ENCODE results near the gene PRRC2B. TPM values are rescaled to one million over a fixed set of nuclear protein-coding genes. Genes with fewer than 3 reads are reported as not detected.

The PRRC2B gene
- total and polyA plus RNA-seq, 9 donors: 86.7 to 319 (median 234) TPM

DNA sequence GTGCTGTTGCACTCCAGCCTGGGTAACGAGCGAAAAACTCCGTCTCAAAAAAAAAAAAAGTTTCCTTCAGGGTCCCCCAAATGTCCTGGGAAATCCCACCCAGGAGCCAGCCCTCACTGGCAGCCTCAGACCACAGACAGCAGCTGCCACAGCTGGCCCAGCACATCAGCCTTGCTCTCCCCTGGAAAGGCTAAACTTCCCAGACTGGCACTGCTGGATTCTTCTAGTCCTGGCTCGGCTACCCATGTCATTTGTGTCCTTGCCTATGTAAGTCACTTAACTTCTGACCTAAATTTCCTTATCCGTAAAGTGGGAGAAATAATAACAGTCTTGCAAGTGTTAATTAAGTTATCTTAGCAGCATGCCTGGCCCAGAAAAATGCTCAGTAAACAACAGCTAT is 8.6 kb upstream of the PRRC2B start:
- Histone ChIP-seq H3K4me1 (ENCODE audit: insufficient read depth) (peaks cover 5% of the 10 kb centered on the region), H3K27ac (no peak overlapping the region), H3K9me3 (no peaks in the 10 kb centered on the region), H3K27me3 (no peaks in the 10 kb centered on the region), H3K36me3 (no peaks in the 10 kb centered on the region), H3K4me3 (no peak overlapping the region)
- intact Hi-C loops (cut with DNase I): no loop called here
- DNase-seq: peak in 1 of 5 donors; percentile 12
- 66 to 78% (median 70%) methylated on average over 5 of the region's 5 CpGs for WGBS, 3 donors
- TF ChIP-seq, protein P1, sequence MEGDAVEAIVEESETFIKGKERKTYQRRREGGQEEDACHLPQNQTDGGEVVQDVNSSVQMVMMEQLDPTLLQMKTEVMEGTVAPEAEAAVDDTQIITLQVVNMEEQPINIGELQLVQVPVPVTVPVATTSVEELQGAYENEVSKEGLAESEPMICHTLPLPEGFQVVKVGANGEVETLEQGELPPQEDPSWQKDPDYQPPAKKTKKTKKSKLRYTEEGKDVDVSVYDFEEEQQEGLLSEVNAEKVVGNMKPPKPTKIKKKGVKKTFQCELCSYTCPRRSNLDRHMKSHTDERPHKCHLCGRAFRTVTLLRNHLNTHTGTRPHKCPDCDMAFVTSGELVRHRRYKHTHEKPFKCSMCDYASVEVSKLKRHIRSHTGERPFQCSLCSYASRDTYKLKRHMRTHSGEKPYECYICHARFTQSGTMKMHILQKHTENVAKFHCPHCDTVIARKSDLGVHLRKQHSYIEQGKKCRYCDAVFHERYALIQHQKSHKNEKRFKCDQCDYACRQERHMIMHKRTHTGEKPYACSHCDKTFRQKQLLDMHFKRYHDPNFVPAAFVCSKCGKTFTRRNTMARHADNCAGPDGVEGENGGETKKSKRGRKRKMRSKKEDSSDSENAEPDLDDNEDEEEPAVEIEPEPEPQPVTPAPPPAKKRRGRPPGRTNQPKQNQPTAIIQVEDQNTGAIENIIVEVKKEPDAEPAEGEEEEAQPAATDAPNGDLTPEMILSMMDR (IDR thresholded peaks at IDR 0.05): no peak
- TF ChIP-seq EP300 (IDR thresholded peaks at IDR 0.05) (no peak), POLR2A (IDR thresholded peaks at IDR 0.05) (no peak)

DNA sequence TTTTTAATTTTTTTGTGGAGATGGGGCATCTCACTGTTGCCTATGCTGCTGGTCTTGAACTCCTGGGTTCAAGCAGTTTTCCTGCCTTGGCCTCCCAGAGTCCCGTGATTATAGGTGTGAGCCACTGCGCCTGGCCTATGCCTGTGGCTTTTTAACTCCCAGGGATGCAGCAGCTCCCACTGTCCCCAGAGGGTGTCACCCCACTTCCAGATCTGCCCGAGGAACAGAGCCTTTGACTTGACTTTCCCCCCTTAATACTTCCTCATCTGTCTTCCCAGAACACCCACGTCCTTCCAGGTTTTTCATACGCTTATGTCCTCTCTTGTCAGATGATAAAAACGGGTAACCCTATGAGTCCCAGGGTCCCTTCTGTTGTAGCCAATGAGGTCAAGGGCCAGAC is 7.6 kb upstream of the PRRC2B start:
- Histone ChIP-seq H3K27me3 (no peaks in the 10 kb centered on the region), H3K4me1 (ENCODE audit: insufficient read depth) (peaks cover 5% of the 10 kb centered on the region), H3K4me3 (no peak overlapping the region), H3K36me3 (no peaks in the 10 kb centered on the region), H3K9me3 (no peaks in the 10 kb centered on the region), H3K27ac (no peak overlapping the region)
- TF ChIP-seq EP300 (IDR thresholded peaks at IDR 0.05): no peak
- no peak for TF ChIP-seq POLR2A (IDR thresholded peaks at IDR 0.05)
- TF ChIP-seq, protein P1 (IDR thresholded peaks at IDR 0.05): no peak
- intact Hi-C loops (cut with DNase I): no loop called here
- DNase-seq: peak in 1 of 5 donors; percentile 8
- WGBS, 3 donors: 82 to 88% (median 84%) methylated on average over 6 of the region's 6 CpGs

DNA sequence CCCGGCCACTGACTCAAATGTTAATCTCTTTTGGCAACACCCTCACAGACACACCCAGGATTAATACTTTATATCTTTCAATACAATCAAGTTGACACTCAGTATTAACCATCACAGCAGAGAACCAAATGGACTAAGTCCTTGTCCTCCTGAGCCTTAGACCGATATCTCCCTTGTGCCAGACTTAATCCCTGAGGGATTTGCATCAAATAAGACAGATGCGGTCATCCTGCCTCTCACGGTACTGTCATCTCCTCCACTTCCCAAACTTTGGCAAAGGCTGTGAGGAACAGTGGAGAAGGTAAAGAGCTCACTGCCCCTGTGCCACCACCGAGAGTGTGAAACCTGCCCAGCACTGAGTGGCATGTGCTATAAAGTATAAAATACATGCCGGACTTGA is 6.5 kb upstream of the PRRC2B start:
- Histone ChIP-seq H3K27ac (no peak overlapping the region), H3K27me3 (no peaks in the 10 kb centered on the region), H3K9me3 (no peaks in the 10 kb centered on the region), H3K4me3 (no peak overlapping the region), H3K36me3 (no peaks in the 10 kb centered on the region), H3K4me1 (ENCODE audit: insufficient read depth) (peaks cover 5% of the 10 kb centered on the region)
- no peak for TF ChIP-seq POLR2A (IDR thresholded peaks at IDR 0.05)
- TF ChIP-seq EP300 (IDR thresholded peaks at IDR 0.05): no peak
- TF ChIP-seq, protein P1 (IDR thresholded peaks at IDR 0.05): no peak
- intact Hi-C loops (cut with DNase I): no loop called here
- no peak for DNase-seq
- 73 to 81% (median 76%) methylated on average over 6 of the region's 6 CpGs for WGBS, 3 donors

DNA sequence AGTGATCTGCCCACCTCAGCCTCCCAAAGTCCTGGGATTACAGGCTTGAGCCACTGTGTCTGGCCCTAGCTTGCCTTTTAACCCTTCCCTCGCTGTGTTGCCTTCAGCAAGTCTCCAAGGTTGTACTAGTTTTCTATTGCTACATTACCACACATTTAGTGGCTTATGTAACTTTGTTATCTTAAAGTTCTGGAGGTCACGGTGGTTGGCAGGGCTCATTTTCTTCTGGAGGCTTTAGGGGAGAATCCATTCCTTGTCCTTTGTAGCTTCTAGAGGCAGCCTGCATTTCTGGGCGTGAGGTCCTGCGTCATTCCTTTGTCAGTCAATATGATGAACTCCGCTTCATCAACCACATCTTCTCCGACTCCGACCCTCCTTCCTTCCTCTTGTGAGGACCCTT is 2.9 kb upstream of the PRRC2B start:
- no peaks in the 10 kb centered on the region for H3K27me3 ChIP-seq
- no peak for DNase-seq
- intact Hi-C loops (cut with DNase I): no loop called here
- no peaks in the 10 kb centered on the region for H3K9me3 ChIP-seq
- TF ChIP-seq, protein P1 (IDR thresholded peaks at IDR 0.05): no peak
- no peak for TF ChIP-seq POLR2A (IDR thresholded peaks at IDR 0.05)
- TF ChIP-seq EP300 (IDR thresholded peaks at IDR 0.05): no peak
- H3K27ac ChIP-seq: no peak overlapping the region
- H3K36me3 ChIP-seq: no peaks in the 10 kb centered on the region
- no peak overlapping the region for H3K4me3 ChIP-seq
- H3K4me1 ChIP-seq (ENCODE audit: insufficient read depth): peaks cover 6% of the 10 kb centered on the region
- 74 to 78% (median 78%) methylated on average over 7 of the region's 7 CpGs for WGBS, 3 donors

Data from ovary (tissue), 9 donors.